Activated CD8-positive, alpha-beta T cell treated with anti-CD3 and anti-CD28 coated beads, Interleukin-2, amount 10 ng/mL, durations not matched to agents 7 days and 5 days (primary cell): ENCODE measurements around the gene PERCC1. TPM values are rescaled to one million over a fixed set of nuclear protein-coding genes. Genes with fewer than 3 reads are reported as not detected.
"Not testable (repeated sequence)": the region's sequence is repeated elsewhere in the genome, so short reads cannot be mapped to it uniquely, and the experiment has no call there.

Experiments used
- ATAC-seq: fragments of 150-1000 bp; cut with Tn5 transposase; one replicate; pipeline ENCODE4 v1.10.0; 2021; ENCODE audit warnings: moderate library complexity
- CTCF ChIA-PET: fragments of 350-600 bp; sonication (Branson Sonifier 250); formaldehyde crosslinking; loops from one replicate; lab custom pipeline; 2021; ENCODE audit warnings: antibody characterized with exemption; lab: Charles Lee
- POLR2A ChIA-PET: fragments of 350-600 bp; sonication (Branson Sonifier 250); formaldehyde crosslinking; loops from one replicate; lab custom pipeline; 2021; ENCODE audit warnings: antibody characterized with exemption; lab: Charles Lee
- DNase-seq: peaks from one replicate; pipeline ENCODE4 v3.0.0-alpha.2; 2020
- H3K27ac Mint-ChIP-seq: one replicate; pipeline ENCODE4 v1.8.0; 2021; ENCODE audit warnings: mild to moderate bottlenecking, mixed read lengths
- H3K27me3 Mint-ChIP-seq: one replicate; pipeline ENCODE4 v1.8.0; 2021; ENCODE audit warnings: low read depth, mixed read lengths
- H3K36me3 Mint-ChIP-seq: one replicate; pipeline ENCODE4 v1.8.0; 2021; ENCODE audit warnings: low read depth, mixed read lengths
- H3K4me1 Mint-ChIP-seq: one replicate; pipeline ENCODE4 v1.8.0; 2021; ENCODE audit warnings: low read depth, mixed read lengths
- H3K4me3 Mint-ChIP-seq: one replicate; pipeline ENCODE4 v1.8.0; 2021; ENCODE audit warnings: mild to moderate bottlenecking, mixed read lengths
- H3K9me3 Mint-ChIP-seq: one replicate; pipeline ENCODE4 v1.8.0; 2022; ENCODE audit warnings: mixed read lengths; ENCODE audit not compliant: insufficient read depth
- total RNA-seq, 2 experiments: library from RNA; stranded (reverse); gene quantifications; one replicate each; pipeline ENCODE4 v1.2.3, GENCODE V29; 2021

PERCC1 gene
- total RNA-seq, 2 experiments from 2014 or later = 0.37 TPM; not detected in 1

DNA sequence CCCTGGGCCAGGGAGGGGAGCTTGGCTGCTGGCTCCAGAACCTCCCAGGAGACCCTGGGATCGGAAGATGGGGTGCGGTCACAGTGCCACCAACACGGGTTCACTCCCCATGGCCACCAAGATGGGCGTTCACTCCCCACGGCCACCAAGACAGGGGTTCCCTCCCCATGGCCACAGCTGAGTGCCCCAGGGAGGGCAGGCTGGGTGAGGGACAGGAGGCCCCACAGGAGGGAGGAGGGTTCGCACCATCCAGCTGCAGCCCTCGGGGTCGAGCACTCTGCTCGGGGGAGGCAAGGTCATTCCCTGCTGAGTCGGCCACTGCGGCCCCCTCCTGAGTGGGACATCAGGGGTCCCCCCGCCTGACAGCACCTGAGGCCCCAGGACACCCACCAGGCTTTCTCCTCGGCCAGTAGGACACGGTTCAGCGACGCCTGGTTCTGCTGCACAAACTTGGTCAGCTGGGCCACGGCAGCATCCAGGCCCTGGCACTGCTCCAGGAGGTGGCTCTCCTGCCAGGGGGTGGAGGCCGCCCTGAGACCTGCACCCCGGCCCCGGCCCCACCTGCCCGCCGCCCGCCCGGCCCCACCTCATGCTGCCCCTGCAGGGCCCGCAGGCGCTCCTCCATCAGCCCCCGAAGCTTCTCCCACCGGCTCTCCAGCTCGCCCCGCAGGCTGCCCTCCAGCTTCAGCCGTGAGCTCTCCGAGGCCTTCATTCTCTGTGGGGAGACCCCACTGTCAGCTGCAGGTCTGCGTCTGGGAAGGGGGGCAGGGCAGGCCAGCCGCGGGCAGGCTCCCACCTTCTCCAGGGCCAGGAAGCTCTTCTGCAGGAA is 7.6 kb downstream of the PERCC1 start:
- no peaks in the 10 kb centered on the region for H3K27me3 Mint-ChIP-seq
- H3K4me3 Mint-ChIP-seq = no peak overlapping the region
- ATAC-seq (no peak), DNase-seq (no peak)
- POLR2A ChIA-PET = interaction anchor here (1.0 to 2.0 kb wide), 2 partner anchors 18 to 58 kb away, joined by 3 to 8 read pairs; partner anchors contain the start of gene UQCC4
- no peaks in the 10 kb centered on the region for H3K4me1 Mint-ChIP-seq
- no peak overlapping the region for H3K27ac Mint-ChIP-seq
- H3K36me3 Mint-ChIP-seq = no peaks in the 10 kb centered on the region
- CTCF ChIA-PET = no interaction called here
- no peaks in the 10 kb centered on the region for H3K9me3 Mint-ChIP-seq

DNA sequence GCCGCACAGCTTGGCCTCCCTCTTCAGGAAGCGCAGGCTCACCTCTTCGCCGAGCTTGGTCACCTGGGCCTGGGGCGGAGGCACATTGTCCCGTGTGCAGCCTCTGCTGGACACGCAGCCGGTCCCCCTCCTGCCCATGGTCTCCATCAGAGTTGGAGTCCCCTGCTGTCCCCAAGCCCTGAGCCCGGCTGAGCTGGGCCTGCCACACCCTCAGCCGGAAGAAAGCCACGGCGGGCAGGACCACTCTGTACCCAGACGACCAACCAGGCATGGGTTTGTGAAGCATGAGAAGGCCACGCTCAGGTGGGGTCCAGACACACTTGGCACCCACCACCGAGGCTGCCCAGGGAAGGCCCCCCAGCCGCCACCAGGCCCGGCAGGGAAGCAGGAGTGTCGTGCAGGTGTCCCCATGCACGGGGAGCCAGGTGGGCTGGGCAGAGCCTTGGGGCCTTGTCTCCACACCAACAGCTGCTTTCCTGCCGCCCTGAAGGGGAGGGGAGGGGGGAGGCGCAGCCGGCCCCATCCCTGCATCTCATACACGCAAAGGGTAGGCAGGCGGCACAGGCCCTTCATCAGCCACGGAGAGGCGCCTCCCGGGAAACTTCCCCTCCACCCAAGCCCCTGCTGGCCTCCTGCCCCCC is 8.3 kb downstream of the PERCC1 start:
- no peak for ATAC-seq
- Mint-ChIP-seq H3K4me1 (no peaks in the 10 kb centered on the region), H3K4me3 (no peak overlapping the region), H3K27me3 (no peaks in the 10 kb centered on the region), H3K36me3 (no peaks in the 10 kb centered on the region), H3K27ac (no peak overlapping the region), H3K9me3 (no peaks in the 10 kb centered on the region)
- no peak for DNase-seq
- ChIA-PET POLR2A (interaction anchor here (1.0 to 2.0 kb wide), 2 partner anchors 18 to 59 kb away, joined by 3 to 8 read pairs; partner anchors contain the start of gene UQCC4), CTCF (no interaction called here)

DNA sequence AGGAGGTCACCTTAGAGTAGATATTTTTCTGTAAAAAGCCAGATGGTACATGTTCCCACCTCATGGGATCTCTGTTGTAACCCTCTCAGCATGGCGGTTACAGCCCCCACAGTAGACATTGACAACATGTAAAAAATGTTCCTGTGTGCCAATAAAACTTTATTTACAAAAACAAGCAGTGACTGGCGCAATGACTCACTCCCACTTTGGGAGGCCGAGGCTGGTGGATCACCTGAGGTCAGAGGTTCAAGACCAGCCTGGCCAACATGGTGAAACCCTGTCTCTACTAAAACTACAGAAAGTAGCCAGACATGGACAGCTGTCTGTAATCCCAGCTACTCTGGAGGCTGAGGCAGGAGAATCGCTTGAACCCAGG is 8.8 kb downstream of the PERCC1 start:
- H3K9me3 Mint-ChIP-seq, DNase-seq, ATAC-seq, H3K36me3 Mint-ChIP-seq, H3K4me3 Mint-ChIP-seq, H3K27ac Mint-ChIP-seq, H3K4me1 Mint-ChIP-seq, CTCF ChIA-PET, H3K27me3 Mint-ChIP-seq: not testable (repeated sequence)
- POLR2A ChIA-PET = interaction anchor here (1.0 kb wide), 1 partner anchor 59 kb away, joined by 3 read pairs; no protein-coding TSS in a partner anchor

DNA sequence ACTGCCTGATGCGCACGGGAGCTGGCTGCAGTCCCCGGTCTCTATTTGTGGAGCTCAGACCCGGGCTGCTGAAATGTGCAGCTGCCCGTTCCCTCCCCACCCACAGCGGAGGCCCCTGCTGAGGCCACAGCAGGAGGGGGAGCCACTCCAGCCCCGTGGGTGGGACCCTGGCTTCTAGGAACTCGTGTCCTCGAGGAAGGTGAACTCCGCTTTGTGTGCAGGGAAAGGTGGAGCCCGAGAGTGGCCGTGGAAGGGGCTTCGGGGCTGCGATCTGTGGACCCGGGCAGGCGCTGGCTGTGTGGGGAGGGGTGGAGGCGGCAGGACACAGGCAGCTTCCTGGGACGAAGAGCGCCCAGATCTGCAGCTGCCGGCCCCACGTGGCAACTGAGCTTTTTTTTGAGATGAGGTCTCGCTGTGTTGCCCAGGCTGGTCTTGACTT is 10.5 kb downstream of the PERCC1 start:
- ATAC-seq = no peak
- DNase-seq = no peak
- Mint-ChIP-seq H3K36me3 (no peaks in the 10 kb centered on the region), H3K4me3 (no peak overlapping the region), H3K4me1 (no peaks in the 10 kb centered on the region), H3K9me3 (no peaks in the 10 kb centered on the region), H3K27me3 (no peaks in the 10 kb centered on the region), H3K27ac (no peak overlapping the region)
- POLR2A ChIA-PET = no interaction called here
- CTCF ChIA-PET = no interaction called here

DNA sequence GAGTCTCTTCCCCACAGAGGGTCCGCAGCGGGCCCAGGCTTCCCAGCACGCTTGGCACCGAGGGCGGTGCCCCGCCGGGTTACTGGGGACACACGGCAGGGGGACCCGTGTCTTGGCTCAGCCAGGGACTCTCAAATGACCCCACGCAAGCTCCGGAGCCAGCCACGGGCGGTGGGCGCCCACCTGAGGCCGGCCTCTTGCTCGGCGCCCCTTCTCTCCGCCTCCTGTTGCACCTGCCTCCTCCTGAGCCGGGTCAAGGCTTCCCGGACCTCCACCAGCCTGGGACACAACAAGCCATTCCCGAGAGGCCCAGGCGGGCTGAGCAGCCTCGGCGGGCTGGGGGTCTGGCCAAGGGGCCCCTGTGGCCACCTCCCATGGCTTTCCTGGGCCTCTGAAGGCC is 11.8 kb downstream of the PERCC1 start:
- POLR2A ChIA-PET = no interaction called here
- DNase-seq (no peak), ATAC-seq (no peak)
- CTCF ChIA-PET = no interaction called here
- Mint-ChIP-seq H3K4me3 (no peak overlapping the region), H3K4me1 (no peaks in the 10 kb centered on the region), H3K36me3 (no peaks in the 10 kb centered on the region), H3K27ac (no peak overlapping the region), H3K27me3 (no peaks in the 10 kb centered on the region), H3K9me3 (no peaks in the 10 kb centered on the region)

DNA sequence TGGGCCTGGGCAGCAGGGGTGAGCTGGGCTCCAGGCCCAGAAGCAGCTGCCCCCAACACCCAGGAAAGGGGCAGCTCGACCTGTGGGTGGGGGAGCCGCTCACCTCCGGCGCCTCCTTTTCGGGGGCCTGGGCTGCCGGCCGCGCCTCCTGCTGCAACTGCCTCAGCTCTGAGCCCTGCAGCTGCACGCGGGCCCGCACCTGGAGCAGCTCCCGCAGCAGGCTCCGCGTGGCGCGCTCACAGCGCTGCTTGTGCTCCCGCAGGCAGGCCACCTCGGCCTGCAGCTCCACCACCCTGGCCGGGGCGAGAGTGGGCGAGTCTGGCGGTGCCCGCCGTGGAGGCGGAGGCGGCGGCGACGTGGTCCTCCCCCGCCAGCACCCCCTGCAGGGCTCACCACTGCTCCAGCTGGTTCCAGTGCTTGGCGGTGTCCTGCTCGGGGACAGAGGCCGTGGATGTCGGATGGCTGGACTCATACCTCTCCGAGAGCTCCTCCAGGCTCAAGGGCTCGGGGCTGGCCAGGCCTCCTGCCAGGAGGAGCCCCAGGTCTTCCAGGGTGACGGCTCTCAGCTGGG is 12.6 kb downstream of the PERCC1 start:
- Mint-ChIP-seq H3K27me3 (no peaks in the 10 kb centered on the region), H3K4me1 (no peaks in the 10 kb centered on the region), H3K4me3 (no peak overlapping the region), H3K36me3 (no peaks in the 10 kb centered on the region), H3K9me3 (no peaks in the 10 kb centered on the region), H3K27ac (no peak overlapping the region)
- no peak for ATAC-seq
- CTCF ChIA-PET = no interaction called here
- DNase-seq = no peak
- POLR2A ChIA-PET = interaction anchor here (1.1 kb wide), 1 partner anchor 22 kb away, joined by 4 read pairs; the partner anchor contains the start of gene UQCC4

DNA sequence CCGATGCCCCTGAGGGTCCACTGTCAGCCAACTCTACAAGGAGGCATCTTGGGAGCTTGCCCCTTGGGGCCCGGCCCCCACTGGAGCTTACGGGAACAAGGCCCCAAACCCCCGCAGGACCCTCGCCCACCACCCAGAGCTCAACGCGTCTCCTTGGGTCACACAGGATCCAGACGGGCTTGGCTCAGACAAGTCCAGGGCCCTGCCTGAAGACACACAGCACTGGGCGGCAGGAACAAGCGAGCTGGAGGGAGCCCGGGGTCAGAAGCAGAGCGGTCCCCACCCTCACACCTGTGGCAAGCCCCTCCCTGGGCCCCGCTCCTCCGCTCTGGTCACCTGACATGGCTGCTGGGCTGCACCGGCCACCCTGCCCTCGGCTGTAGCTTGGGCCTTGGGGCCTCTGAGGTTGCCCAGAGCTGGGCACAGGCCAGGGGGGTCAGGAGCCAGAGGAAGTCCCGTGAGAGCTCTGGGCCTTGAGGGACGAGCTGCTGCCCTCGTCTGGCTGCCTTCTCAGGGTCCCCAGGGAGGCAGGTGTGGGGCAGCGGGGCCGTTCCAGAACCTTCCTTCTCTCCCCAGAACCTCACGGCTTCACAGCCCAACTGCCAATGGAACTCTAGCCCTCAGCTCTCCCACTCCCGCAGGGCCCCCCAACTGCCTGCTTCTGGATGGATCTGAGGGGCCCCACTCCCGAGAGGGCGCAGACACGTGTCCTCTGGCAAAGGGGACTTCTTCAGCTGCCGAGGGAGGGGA is 13.3 kb downstream of the PERCC1 start, which contains the start of gene CCDC154:
TSS of gene CCDC154 (minus strand) at position 577 of the 750 bp plus-strand sequence. CDS start at position 343, 234 bp downstream.
- CTCF ChIA-PET = no interaction called here
- Mint-ChIP-seq H3K4me1 (no peaks in the 10 kb centered on the region), H3K9me3 (no peaks in the 10 kb centered on the region), H3K27me3 (no peaks in the 10 kb centered on the region), H3K36me3 (no peaks in the 10 kb centered on the region), H3K27ac (no peak within 1 kb of the TSS), H3K4me3 (no peak within 1 kb of the TSS)
- no peak for ATAC-seq
- DNase-seq = no peak
- POLR2A ChIA-PET = interaction anchor here (1.1 kb wide), 1 partner anchor 23 kb away, joined by 4 read pairs; the partner anchor contains the start of gene UQCC4

DNA sequence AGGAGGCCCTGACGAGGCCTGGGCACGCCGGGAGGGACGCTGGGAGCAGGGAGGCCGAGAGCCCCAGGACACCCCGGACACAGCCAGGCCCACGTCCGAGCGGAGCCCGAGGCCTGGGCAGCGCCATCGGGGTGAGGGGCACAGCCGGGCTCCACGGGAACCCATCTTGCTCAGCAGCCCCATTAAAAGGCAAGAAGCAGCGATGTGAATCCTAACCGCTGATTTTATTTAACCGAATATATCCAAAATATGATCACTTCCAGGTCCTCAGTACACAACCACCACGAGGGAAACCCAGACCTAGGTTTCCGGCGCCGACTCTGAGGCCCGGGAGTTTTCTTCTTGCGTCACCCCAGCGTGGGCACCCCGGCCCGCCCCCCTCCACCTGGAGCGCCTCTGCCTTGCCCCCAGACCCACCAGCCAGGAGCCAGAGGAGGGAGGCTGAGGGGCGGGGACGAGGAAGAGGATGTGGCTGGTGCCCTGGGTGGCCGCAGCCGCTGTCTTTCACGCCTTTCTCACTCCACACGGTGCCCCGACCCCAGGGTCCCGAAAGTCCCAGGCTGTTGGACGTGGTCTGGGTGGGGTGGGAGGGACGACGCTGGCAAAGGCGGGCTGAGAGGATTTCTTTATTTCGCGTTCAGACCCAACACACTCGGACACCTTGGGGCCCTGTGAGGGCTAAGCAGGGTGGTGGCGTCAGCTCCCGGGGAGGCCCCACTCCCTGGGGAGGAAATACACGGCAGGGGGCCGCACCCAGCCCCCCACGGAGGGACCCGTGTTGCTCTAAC is 14.0 kb downstream of the PERCC1 start:
- no peak overlapping the region for H3K27ac Mint-ChIP-seq
- no peaks in the 10 kb centered on the region for H3K9me3 Mint-ChIP-seq
- H3K36me3 Mint-ChIP-seq = no peaks in the 10 kb centered on the region
- POLR2A ChIA-PET = interaction anchor here (0.8 kb wide), 1 partner anchor 31 kb away, joined by 3 read pairs; no protein-coding TSS in a partner anchor
- ATAC-seq (no peak), DNase-seq (no peak)
- no peak overlapping the region for H3K4me3 Mint-ChIP-seq
- no peaks in the 10 kb centered on the region for H3K4me1 Mint-ChIP-seq
- CTCF ChIA-PET = no interaction called here
- H3K27me3 Mint-ChIP-seq = no peaks in the 10 kb centered on the region

DNA sequence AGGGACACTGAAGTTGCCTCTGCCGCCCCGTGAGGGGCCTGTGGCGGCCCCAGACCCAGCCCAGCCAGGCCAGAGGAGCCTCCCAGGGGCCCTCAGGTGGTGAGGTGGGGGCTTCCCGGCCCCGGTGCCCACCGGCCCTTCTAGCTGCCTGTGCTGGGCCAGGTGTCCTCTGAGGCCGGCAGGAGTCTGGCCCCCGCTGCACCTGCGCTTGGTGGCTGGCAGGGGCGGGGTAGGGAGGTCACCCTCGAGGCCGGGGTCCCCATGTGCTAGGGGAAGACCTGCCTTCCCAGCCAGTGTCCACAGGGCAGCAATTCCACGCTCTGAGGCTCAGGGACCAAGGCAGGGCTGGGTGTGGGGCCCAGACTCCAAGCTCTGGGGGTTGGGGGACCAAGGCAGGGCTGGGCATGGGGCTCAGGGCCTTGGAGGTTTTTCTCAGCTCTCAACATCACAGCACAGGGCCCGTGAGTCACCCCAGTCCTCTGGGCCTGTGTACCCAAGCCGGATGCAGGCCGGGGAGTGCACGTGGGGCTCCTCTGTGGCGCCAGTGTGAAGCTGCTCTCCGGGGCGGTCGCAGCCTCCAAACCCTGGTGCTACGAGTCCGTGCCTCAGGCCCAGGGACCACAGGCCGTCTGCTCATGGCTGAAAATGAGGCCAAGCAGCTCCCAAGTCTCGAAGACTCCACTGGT is 14.8 kb downstream of the PERCC1 start:
- CTCF ChIA-PET = no interaction called here
- no peak for ATAC-seq
- Mint-ChIP-seq H3K4me1 (no peaks in the 10 kb centered on the region), H3K9me3 (no peaks in the 10 kb centered on the region), H3K36me3 (no peaks in the 10 kb centered on the region), H3K27ac (no peak overlapping the region), H3K27me3 (no peaks in the 10 kb centered on the region), H3K4me3 (no peak overlapping the region)
- POLR2A ChIA-PET = interaction anchor here (0.8 kb wide), 1 partner anchor 30 kb away, joined by 3 read pairs; no protein-coding TSS in a partner anchor
- DNase-seq = no peak

DNA sequence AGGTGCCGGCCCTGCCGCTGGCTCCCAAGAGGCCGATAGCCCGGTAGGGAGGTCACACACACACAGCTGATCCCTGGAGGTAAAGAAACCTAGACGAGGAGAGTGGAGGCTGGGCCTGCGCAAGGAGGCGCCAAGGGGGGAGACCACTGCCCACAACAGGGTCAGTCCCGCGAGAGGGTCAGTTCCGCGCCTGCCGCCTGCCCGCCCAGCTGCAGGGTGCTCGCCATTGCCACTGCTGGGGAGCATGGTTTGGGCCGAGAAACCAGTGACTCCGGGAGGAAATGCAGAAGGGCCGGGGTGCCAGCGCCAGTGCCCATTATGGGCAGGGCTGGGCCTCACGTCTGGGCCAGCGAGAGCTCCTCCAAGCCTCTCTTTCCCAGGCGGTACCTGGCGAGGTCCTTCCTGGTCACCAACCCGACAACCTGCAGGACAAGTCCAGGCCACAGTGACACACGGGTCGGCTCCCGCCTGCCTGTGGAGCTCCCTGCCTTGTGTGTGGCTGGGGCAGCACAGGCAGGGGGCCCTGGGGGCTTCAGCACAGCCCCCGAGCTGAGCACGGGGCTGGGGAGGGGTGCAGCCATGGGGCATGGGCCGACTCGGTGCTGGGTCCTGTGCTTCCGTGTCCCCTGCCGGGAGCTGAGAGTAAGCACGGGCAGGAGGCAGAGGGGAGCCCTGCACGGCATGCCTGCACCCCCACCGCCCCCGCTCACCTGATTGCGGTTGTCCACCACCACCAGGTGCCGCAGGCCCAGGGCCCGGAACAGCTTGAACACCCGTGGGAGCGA is 15.6 kb downstream of the PERCC1 start:
- Mint-ChIP-seq H3K36me3 (peaks cover 2% of the 10 kb centered on the region), H3K27me3 (no peaks in the 10 kb centered on the region), H3K4me1 (no peaks in the 10 kb centered on the region), H3K27ac (no peak overlapping the region), H3K9me3 (no peaks in the 10 kb centered on the region), H3K4me3 (no peak overlapping the region)
- ATAC-seq = no peak
- POLR2A ChIA-PET = interaction anchor here (0.8 kb wide), 1 partner anchor 29 kb away, joined by 3 read pairs; no protein-coding TSS in a partner anchor
- no peak for DNase-seq
- CTCF ChIA-PET = no interaction called here
